AG08395 (cell line): Measurements from ENCODE around the gene FADS1.
A peak's percentile ranks its signal among the peaks of the same experiment; 100 is the strongest.

Source experiments
- DNase-seq: peaks from one replicate; pipeline ENCODE4 v3.0.0; 2012; ENCODE audit warnings: mixed read lengths, low spot score

The FADS1 gene

DNA sequence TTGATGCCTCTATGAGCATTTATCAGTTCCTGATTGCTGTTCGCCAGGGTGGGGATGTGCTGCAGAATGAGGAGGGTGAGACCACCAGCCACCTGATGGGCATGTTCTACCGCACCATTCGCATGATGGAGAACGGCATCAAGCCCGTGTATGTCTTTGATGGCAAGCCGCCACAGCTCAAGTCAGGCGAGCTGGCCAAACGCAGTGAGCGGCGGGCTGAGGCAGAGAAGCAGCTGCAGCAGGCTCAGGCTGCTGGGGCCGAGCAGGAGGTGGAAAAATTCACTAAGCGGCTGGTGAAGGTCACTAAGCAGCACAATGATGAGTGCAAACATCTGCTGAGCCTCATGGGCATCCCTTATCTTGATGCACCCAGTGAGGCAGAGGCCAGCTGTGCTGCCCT lies 21.3 kb downstream of the FADS1 start:
- no peak for DNase-seq

DNA sequence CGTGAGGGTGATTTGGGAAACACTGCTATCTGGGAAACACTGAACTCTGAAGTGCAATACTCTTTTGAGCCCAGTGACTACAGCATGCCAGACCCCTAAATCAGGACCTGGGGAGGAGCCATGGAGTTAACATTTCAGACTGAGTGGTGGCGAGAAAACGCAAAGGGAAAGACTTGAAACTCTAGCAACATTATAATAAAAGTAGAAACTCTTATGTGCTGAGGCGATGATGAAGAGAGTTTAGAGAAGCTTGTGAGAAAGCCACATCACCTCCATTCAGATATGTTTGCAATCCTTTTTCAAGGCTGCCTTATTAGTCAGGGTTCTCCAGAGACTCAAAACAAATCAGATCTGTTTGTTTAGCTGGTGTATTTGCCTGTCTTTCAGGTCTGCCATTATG lies 22.2 kb downstream of the FADS1 start:
- no peak for DNase-seq

DNA sequence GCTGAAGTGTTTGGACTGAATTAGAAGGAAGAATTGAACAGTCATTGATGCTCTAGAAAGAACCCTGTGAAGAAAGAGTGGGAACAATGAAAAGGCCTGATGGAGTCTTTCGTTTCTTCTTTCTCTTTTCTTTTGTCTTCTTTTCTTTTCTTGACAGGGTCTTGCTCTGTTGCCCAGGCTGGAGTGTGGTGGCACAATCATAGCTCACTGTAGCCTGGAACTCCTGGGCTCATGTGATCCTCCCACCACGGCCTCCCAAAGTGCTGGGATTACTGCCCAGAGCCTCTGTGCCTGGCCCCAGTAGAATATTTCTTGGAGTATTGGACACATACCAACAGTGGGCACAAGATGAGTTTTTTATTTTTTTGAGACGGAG lies 23.0 kb downstream of the FADS1 start:
- no peak for DNase-seq

DNA sequence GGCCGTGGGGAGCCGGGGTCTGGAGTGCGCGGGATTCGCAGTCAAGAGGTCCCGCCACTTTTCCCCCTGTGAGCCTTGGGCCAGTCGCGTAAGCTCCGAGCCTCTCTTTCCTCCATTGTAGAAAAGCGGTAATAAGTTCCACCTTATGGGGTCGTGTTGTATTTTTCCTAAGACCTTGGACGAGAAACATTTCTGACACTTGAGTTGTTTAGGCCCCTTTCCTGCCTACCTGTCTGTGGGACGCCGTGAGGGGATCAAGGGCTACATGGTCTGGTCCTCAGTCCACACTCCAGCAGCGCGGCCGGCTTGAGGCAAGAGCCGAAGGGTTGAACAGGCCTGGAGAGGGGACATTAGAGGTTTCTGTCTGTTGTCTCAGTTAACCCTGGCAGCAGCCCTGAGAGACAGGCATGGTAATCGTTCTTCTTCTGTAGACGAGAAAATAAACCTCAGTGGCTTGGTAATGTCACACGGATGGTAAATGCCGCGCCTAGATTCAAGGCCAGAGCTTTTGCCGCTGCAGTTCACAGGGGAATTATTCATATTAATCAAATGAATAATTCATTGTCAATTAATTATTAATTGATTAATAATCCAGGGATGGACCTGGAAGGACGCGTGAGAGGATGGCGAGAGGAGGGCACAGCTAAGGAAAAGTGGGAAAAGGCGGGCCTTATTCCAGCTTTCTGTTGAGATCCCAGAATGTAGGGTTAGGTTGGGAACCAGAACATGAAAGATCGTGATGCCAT lies 23.5 kb downstream of the FADS1 start:
- no peak for DNase-seq

DNA sequence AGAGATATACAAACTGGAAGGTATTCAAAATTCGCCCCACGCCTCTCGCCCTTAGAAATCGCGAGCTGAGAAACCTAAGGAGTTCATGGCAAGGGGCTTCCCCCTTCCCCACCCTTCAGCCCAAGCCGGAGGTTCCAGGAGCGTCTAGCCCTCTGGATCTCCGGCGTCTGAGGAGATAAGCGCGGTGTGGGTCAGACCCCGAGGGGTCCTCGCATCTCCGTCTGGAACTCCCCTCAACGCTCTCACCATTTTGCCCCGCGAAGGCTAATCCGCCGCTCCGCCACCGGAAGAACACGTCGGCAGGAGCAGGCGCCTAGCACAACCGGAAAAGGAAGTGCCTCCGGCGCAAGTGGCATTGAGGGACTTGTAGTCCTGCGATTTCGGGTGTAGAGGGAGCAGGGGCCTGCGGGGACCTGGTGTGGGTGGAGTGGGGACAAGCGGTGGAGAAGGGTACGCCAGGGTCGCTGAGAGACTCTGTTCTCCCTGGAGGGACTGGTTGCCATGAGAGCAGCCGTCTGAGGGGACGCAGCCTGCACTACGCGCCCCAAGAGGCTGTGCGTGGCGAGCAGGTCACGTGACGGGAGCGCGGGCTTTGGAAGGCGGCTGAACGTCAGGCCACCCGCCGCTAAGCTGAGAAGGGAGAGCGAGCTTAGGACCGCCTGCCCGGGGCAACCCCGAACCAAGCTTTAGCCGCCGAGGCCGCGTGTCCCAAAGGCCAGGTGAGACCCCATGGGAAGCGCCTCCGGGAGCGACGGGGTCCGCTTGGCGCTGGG lies 24.3 kb downstream of the FADS1 start, which contains the start of the genes FEN1 and TMEM258:
FEN1 (plus strand) TSS at position 602 of the 773 bp plus-strand sequence. CDS start 2,451 bp downstream, outside the sequence.
TMEM258 (minus strand) TSS at position 290 of the 773 bp plus-strand sequence; CDS start at position 249, 41 bp downstream.
- DNase-seq = peak; percentile 93

DNA sequence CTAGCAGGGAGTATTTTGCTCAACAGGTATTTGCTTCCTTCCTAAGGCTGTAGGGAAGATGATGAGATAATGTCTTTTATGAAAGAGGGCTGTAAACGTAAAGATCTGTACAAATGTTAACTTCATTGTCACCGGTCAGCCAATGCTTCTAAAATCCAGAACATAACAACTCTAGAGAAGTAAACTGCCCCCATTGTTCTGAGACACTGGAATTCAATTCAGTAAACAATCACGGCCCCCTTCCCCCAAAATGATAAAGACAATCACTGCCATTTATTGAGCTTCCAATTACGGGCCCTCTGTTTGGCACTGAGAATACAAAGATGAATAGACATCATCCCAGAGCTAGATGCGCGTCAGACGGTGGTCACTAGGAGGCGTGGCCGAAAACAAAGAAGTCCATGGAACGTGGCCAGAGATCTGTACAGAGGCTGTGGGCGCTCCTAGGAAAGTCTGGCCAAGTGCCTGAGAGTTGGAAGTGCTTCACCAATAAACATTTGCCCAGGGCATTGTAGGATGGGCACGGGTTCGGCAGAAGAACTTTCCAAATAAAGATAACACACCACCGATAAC lies 25.0 kb downstream of the FADS1 start:
- peak; percentile 89 for DNase-seq

GRCh38 chr11:61787928-61788491 lies 28.8 kb downstream of the FADS1 start:
- DNase-seq = no peak

DNA sequence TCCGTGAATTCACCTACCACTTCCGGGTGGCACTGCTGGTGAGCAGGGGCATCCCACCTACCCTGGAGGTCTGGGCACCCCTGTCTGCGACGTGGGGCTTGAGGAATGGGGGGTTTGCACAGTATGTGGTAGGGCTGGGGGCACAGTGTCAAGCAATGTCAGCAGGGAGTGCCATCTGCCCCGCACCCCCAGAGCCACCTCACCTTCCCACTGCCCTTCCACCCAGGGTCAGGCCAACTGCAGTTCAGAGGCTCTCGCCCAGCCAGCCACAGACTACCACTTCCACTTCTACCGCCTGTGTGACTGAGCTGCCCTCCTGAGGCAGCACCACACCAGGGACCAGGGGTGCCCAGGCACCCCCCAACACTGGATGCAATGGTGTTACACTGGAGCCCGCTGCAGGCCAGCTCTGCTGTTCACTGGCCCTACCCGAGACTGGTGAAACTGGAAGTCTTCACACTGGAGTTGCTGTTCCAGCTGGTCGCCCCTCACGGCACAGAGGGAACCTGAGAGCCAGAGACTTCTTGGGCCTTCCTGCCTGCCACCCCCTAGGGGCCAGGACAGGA lies 30.9 kb downstream of the FADS1 start:
- DNase-seq = no peak

DNA sequence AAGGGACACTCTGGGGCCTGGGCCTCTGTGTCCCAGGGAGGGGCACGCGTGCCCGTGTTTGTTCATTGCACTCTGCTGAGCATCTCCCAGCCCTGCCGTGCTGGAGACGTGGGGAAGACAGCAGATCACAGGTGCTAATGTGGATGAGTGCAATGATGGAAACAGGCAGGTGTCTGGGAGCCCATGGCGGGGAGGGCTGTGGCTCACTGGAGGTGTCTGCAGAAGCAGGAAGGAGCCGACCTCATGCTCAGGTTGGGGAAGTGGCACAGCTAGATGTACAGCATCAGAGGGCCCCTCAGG lies 32.3 kb downstream of the FADS1 start:
- no peak for DNase-seq

DNA sequence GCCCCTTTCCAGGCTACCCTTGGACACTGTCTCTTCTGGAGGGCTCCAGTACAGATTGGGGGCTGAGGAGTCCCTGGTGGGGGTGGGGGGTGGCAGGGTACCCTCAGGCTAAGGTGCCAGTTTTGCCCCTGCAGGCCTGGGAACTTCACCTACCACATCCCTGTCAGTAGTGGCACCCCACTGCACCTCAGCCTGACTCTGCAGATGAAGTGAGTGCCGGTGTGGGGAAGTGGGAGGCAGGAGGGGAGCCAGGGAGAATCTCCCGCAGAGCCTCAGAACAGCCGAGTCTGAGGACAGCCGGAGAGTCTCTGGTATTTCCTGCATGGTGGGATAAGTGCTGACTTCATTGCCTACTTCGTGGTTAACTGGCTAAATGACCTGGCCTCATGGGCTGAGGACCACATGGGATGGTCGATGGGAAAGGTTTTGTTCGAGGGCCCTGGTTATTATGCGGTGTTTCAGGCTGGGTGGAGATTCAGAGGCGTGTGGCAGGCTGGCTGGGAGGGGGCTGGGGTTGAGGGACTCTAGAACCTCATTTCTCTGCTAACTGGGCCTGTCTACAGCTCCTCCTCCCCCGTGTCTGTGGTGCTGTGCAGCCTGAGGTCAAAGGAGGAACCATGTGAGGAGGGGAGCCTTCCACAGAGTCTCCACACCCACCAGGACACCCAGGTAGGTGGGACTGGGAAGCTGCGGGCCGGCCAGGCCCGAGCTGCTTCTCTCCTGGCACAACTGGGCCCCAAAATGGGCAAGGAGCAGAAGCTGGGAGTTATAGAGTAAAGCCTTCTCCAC lies 32.9 kb downstream of the FADS1 start:
- DNase-seq = peak; percentile 31

DNA sequence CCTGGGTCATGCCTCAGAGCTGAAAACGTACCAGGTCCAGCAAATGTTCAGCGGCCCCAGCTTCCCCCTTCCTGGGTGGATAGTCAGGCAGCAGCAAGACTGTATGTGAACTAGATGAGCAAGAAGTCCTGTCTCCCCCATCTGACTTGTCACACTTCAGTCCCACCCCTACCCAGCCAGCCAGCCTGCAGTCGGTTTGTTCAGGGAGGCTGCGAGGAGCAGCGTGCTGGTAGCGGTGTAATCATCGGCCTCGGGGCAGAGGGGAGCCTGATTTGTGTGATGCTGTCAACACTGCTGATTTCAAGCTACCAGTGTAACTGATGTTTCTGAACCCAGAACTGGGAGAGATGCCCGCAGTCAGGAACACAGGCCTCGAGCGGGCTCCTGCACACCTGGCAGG lies 34.0 kb downstream of the FADS1 start:
- no peak for DNase-seq

GRCh38 chr11:61782299-61782698 lies 34.5 kb downstream of the FADS1 start:
- DNase-seq = no peak

- DNase-seq = no peak
These were observed 35.2 kb downstream of the FADS1 start for GRCh38 chr11:61781585-61781984.

- DNase-seq = no peak
These were observed 36.1 kb downstream of the FADS1 start for GRCh38 chr11:61780581-61781162.

GRCh38 chr11:61779666-61780525 lies 36.9 kb downstream of the FADS1 start:
- no peak for DNase-seq

DNA sequence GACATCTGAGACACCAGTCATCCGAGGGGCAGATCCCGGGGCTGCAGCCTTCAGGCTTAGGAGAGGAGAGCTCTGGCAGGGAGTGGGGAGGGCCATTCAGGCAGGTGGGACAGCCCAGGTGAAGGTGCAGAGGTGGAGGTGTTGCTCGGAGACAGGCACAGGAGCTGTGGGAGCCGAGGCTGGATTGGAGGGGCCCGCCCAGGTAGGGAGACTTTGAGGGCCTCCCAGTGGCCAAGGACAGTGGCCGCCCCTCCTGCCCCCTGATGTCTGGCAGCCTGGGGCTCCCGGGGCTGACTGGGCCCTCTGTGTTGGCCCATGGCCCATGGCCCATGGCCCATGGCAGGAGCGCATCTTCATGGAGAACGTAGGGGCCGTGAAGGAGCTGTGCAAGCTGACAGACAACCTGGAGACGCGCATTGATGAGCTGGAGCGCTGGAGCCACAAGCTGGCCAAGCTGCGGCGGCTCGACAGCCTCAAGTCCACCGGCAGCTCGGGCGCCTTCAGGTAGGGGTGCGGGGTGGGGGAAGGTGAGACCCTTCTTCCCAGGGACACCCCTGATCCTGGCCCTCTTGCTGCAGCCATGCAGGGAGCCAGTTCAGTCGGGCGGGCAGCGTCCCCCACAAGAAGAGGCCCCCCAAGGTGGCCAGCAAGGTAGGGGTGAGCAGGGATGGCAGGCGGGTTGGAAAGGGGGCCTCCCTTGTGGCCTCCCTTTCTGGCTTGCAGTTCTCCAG lies 37.7 kb downstream of the FADS1 start:
- DNase-seq = no peak

GRCh38 chr11:61778357-61778886 lies 38.4 kb downstream of the FADS1 start:
- DNase-seq = no peak

DNA sequence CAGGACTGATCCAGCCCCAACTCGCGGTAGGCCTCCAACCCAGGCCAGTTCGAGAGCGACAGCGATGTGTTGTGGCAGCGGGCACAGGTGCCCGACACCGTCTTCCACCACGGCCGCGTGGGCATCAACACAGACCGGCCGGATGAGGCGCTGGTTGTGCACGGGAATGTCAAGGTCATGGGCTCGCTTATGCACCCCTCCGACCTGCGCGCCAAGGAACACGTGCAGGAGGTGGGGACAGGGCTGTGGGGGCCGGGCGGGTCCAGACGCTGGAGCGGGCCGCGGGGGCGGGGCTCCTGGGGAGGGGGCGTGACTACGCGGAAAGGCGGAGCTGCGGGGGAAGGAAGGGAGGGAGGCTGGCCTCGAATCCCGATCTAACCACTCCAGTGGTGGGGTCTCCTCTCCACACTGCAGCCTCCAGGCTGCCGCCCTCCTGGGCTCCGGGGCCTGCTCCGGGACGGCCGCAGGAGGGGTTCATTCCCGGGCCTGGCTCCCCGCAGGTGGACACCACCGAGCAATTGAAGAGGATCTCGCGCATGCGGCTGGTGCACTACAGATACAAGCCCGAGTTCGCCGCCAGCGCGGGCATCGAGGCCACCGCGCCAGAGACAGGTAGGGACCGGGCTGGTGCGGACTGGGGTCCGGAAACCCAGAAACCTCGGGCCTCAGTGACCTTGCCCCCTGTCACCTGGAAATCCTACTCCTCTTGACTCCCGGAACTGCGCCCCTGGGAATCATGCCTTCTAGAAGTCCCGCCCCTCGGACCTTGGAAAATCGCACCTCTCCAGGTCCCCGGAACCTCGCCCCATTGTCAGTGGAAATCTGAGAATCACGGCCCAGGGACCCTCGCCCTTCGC lies 39.3 kb downstream of the FADS1 start:
- peak; percentile 40 for DNase-seq
